ENCODE measurements around the gene CD81. TPM values are rescaled to one million over a fixed set of nuclear protein-coding genes. Genes with fewer than 3 reads are reported as not detected.

The CD81 gene
- total and polyA plus RNA-seq, 8 donors, result 595 to 754 (median 652) TPM

DNA sequence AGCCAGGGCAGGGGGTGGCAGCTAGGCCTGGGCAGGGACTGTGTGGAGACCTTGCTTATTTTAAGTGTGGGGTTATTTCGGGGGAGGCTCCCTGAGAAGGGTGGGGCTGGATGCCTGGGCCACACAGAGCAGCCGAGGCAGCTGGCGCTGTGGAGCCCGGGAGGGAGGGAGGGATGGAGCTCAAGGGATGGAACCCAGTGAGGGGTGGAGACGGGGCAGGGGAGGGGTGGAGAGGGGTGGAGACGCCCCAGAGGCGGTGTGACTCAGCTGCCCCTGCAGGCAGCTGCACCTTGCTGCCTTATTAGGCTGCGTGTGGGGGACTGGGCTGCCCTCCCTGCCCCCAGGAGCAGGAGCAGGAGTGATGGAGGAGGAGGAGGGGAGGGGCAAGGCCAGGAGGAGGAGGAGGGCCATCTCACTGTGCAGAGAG lies 13.6 kb downstream of the CD81 start:
- Histone ChIP-seq H3K36me3 (peaks cover 0 to 58% of the 10 kb centered on the region in 2 donors), H3K4me1 (peaks cover 38 to 57% of the 10 kb centered on the region in 2 donors), H3K27ac (peak overlapping the region in 1 of 2 donors; percentile 57), H3K27me3 (no peaks in the 10 kb centered on the region), H3K4me3 (no peak overlapping the region), H3K9me3 (no peaks in the 10 kb centered on the region)
- TF ChIP-seq, protein P1, sequence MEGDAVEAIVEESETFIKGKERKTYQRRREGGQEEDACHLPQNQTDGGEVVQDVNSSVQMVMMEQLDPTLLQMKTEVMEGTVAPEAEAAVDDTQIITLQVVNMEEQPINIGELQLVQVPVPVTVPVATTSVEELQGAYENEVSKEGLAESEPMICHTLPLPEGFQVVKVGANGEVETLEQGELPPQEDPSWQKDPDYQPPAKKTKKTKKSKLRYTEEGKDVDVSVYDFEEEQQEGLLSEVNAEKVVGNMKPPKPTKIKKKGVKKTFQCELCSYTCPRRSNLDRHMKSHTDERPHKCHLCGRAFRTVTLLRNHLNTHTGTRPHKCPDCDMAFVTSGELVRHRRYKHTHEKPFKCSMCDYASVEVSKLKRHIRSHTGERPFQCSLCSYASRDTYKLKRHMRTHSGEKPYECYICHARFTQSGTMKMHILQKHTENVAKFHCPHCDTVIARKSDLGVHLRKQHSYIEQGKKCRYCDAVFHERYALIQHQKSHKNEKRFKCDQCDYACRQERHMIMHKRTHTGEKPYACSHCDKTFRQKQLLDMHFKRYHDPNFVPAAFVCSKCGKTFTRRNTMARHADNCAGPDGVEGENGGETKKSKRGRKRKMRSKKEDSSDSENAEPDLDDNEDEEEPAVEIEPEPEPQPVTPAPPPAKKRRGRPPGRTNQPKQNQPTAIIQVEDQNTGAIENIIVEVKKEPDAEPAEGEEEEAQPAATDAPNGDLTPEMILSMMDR (IDR thresholded peaks at IDR 0.05), result no peak
- DNase-seq (no peak), ATAC-seq (peak; percentile 12)
- intact Hi-C loops (cut with DNase I), result no loop called here

DNA sequence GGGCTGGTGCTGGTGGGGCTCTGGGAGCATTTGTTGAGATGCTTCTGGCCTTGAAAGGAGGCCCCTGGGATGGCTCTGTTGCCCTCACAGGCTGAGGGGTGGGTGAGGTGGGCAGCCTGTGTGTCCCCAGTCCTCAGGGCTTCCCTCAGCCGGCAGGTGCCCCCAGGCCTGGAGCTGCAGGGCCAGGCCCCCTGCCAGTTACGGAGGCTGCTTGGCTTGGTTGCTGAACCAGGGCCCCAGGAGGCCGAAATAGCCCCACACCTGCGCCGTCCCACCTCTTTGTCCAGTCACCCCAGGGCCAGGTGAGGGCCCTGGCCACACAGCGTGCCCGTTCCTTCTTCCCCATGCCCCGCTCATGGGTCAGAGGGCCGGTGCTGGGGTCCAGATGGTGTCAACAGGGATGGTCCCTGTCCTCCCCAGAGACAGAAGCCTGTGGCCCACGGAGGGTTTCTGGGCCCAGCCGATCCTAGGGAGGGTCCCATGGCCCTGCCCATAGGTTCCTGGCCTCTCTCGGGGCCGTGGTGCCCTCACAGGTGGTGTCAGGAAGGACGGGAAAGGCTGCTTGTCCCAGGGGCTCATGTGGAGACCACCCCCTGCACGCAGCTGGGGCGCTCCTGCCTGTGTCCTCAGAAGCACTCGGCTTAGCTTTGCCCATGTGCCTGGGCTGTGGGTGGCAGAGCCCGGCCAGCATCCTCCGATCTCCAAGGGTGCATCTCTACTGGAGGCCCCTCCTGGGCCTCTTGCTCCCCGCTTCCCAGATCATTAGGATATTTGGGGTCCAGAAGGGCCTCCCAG lies 14.3 kb downstream of the CD81 start:
- DNase-seq, result no peak
- intact Hi-C loops (cut with DNase I), result no loop called here
- TF ChIP-seq, protein P1 (IDR thresholded peaks at IDR 0.05), result no peak
- H3K27me3 ChIP-seq, result no peaks in the 10 kb centered on the region
- H3K4me1 ChIP-seq, result peaks cover 38 to 51% of the 10 kb centered on the region in 2 donors
- no peaks in the 10 kb centered on the region for H3K9me3 ChIP-seq
- no peak for ATAC-seq
- H3K4me3 ChIP-seq, result no peak overlapping the region
- H3K27ac ChIP-seq, result peak overlapping the region in 1 of 2 donors; percentile 57
- peaks cover 0 to 63% of the 10 kb centered on the region in 2 donors for H3K36me3 ChIP-seq

DNA sequence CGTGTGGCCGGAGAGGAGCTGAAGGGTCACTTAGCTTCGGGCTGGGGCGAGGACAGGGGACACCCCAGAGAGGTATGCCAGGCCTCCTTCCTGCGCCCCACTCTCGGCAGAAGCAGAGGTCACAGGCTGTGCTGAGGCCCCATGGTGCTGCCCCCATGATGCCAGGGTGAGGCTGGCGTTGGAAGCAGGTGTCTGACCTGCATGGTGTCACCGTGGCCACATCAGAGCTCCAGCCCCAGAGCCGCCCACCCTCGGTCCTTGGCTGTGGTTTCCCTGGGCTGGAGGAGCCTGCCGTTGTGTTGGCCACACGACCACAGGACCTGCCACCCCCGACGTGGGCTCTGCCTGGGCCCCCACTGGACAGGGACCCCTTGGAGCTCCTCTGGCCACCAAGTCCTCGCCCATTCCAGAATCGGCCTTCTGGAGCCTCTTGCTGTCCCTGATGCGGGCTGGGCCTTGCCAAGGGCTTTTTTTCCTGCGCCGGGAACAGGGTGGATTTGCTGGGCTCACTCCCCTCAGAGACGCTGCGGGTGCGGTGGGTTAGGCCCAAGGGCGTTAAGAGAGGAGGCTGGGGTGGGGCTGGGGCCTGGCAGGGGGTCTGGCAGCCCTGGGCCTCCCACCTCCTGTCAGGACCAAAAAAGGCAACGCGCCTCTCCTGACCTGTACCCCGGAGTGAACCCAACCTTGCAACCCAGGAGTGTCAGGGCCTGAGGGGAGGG lies 15.3 kb downstream of the CD81 start:
- H3K36me3 ChIP-seq, result peaks cover 0 to 74% of the 10 kb centered on the region in 2 donors
- no peak for ATAC-seq
- TF ChIP-seq, protein P1 (IDR thresholded peaks at IDR 0.05), result no peak
- H3K4me3 ChIP-seq, result no peak overlapping the region
- no peak overlapping the region for H3K27ac ChIP-seq
- intact Hi-C loops (cut with DNase I), result no loop called here
- no peaks in the 10 kb centered on the region for H3K9me3 ChIP-seq
- DNase-seq, result no peak
- H3K27me3 ChIP-seq, result no peaks in the 10 kb centered on the region
- H3K4me1 ChIP-seq, result peaks cover 30 to 40% of the 10 kb centered on the region in 2 donors

DNA sequence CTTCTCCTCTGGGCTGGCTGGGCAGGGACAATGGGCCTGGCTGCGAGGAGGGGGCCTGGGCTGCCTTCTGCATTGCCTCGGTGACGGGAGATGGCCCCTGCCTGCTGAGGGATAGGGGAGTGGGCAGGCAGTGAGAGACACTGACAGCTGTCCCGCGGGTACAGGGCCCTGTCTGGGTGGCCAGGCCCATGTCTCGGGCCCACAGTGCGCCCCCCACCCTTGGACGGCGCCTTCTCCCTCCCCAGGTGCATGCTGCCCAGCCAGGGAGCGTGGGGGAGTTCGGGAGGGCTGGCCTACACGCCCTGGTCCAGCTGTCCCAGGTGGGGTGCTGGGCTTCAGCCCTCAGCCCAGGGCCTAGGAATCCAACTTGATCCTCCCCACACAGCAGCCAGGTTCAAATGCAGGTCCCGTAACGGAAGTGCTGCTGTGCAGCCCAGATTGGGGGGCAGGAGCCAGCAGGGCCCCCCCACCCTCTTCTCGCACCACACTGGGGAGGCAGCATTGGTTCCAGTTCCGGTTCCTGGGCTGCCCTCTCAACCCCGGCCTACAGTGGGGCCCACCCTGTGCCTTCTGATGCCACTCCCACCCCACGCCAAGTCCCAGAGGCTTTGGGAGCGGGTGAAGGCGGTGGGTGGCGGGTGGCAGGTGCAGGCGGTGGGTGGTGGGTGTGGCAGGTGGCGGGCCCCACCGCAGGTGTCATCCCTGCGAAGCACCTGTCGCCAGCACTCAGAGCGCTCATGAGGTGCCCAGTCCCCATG lies 16.2 kb downstream of the CD81 start:
- H3K4me1 ChIP-seq, result peaks cover 24 to 31% of the 10 kb centered on the region in 2 donors
- H3K27ac ChIP-seq, result no peak overlapping the region
- peaks cover 0 to 79% of the 10 kb centered on the region in 2 donors for H3K36me3 ChIP-seq
- H3K9me3 ChIP-seq, result no peaks in the 10 kb centered on the region
- DNase-seq, result no peak
- intact Hi-C loops (cut with DNase I), result no loop called here
- no peaks in the 10 kb centered on the region for H3K27me3 ChIP-seq
- no peak overlapping the region for H3K4me3 ChIP-seq
- no peak for ATAC-seq
- TF ChIP-seq, protein P1 (IDR thresholded peaks at IDR 0.05), result no peak
